Prostate gland (tissue), 2 donors: ENCODE data around the gene GDF11. TPM values are rescaled to one million over a fixed set of nuclear protein-coding genes. Genes with fewer than 3 reads are reported as not detected.

Experiments
- DNase-seq: peaks from one replicate; pipeline ENCODE4 v3.0.0-alpha.2; 2019; ENCODE audit warnings: low spot score
- H3K27ac ChIP-seq, 2 donors: fragments of 200-600 bp; sonication (generic); 2 replicates each; pipeline ENCODE4 v1.5.1; 2017 to 2019
- H3K27me3 ChIP-seq: fragments of 200-600 bp; sonication (generic); replicated peaks from 2 replicates; pipeline ENCODE4 v1.5.1; 2019; ENCODE audit not compliant: insufficient read depth
- H3K36me3 ChIP-seq, 2 donors: fragments of 200-600 bp; sonication (generic); 1 replicate in 1 of 2; 2 replicates in 1 of 2; pipeline versions ENCODE4 v1.5.1 to v1.8.1; 2017 to 2019
- H3K4me1 ChIP-seq: fragments of 200-600 bp; sonication (generic); replicated peaks from 2 replicates; pipeline ENCODE4 v1.5.1; 2019
- H3K4me3 ChIP-seq, 2 donors: fragments of 200-600 bp; sonication (generic); 2 replicates each; pipeline ENCODE4 v1.5.1; 2017 to 2019
- H3K9me3 ChIP-seq: fragments of 200-600 bp; sonication (generic); 2 replicates; pipeline ENCODE4 v1.5.1; 2017
- POLR2A ChIP-seq: fragments of 450-650 bp; IDR thresholded peaks from one replicate; pipeline ENCODE4 v1.6.1; 2016; ENCODE audit warnings: antibody characterized with exemption, mild to moderate bottlenecking
- POLR2AphosphoS5 ChIP-seq: sonication (generic); formaldehyde crosslinking; IDR thresholded peaks from one replicate; pipeline ENCODE4 v1.6.1; 2017; ENCODE audit warnings: antibody characterized with exemption
- WGBS: methylation state at CpG from one replicate; pipeline ENCODE4 v1.1.5; 2018; 5-methylcytosine and 5-hydroxymethylcytosine counted together
- intact Hi-C: fragments of 100-400 bp; cut with DNase I; formaldehyde crosslinking; loops from one replicate; pipeline ENCODE4 v1.14.2; 2022
- total RNA-seq, 2 donors: library from RNA; depleted of rRNA; stranded (reverse); fragments of >200 nt; gene quantifications; one replicate each; pipeline ENCODE4 v1.1.0, GENCODE V29; 2016
- TF ChIP-seq, protein P1 (sequence below), 4 experiments: fragments of 200-600 bp in 2 of 4; fragments of 450-650 bp in 2 of 4; sonication (generic) in 2 of 4; IDR thresholded peaks; 1 replicate in 3 of 4; 2 replicates in 1 of 4; pipeline ENCODE4 v1.5.1; 2016 to 2019; ENCODE audit warnings: antibody characterized with exemption in 4 of 4, mild to moderate bottlenecking in 2 of 4, moderate library complexity in 2 of 4

The GDF11 gene
- total RNA-seq, 2 donors from 2014 or later = 4.1 to 10.3 TPM

DNA sequence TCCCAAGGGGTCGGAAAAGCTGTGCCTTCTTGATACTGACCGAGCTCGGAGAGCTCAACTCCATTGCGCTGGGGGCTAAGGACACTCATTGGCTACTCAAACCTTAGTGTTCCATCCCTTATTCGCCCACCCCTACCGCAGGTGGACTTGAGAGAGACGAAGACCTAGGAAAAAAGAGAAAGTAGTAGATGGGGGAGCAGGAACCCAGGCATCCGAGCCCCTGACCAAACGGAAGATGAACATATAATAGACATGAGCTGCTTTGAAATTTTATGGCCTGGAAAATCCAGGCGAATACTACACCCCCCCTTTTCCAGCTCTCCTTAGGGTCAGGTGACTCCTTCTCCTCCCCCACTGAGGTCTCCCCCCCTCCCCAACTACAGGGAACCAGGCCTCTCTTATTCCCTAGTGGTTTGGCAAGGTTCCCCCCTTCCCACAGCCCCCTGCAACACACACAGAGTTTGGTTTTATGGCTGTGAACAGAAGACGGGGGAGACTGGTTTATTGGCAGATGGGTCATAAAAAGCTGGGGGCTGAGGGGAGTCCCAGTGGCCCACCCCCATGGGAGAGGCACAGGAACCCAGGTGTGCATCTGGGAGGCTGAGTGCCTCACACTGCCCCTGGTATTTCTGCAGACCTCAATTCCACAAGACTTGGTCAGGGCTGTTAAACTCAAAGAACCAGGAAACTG lies 1.6 kb downstream of the GDF11 start:
- no peak for DNase-seq
- TF ChIP-seq, protein P1, sequence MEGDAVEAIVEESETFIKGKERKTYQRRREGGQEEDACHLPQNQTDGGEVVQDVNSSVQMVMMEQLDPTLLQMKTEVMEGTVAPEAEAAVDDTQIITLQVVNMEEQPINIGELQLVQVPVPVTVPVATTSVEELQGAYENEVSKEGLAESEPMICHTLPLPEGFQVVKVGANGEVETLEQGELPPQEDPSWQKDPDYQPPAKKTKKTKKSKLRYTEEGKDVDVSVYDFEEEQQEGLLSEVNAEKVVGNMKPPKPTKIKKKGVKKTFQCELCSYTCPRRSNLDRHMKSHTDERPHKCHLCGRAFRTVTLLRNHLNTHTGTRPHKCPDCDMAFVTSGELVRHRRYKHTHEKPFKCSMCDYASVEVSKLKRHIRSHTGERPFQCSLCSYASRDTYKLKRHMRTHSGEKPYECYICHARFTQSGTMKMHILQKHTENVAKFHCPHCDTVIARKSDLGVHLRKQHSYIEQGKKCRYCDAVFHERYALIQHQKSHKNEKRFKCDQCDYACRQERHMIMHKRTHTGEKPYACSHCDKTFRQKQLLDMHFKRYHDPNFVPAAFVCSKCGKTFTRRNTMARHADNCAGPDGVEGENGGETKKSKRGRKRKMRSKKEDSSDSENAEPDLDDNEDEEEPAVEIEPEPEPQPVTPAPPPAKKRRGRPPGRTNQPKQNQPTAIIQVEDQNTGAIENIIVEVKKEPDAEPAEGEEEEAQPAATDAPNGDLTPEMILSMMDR (IDR thresholded peaks at IDR 0.05) = no peak
- TF ChIP-seq POLR2AphosphoS5 = no peak
- TF ChIP-seq POLR2A = no peak
- no peaks in the 10 kb centered on the region for H3K27me3 ChIP-seq
- H3K27ac ChIP-seq = peak overlapping the region; percentile 68 to 72
- peak overlapping the region; percentile 48 to 50 for H3K4me3 ChIP-seq
- no peaks in the 10 kb centered on the region for H3K36me3 ChIP-seq
- WGBS = 10% methylated on average over 11 of the region's 11 CpGs
- peaks cover 4% of the 10 kb centered on the region for H3K4me1 ChIP-seq
- intact Hi-C loops = no loop called here
- no peaks in the 10 kb centered on the region for H3K9me3 ChIP-seq

DNA sequence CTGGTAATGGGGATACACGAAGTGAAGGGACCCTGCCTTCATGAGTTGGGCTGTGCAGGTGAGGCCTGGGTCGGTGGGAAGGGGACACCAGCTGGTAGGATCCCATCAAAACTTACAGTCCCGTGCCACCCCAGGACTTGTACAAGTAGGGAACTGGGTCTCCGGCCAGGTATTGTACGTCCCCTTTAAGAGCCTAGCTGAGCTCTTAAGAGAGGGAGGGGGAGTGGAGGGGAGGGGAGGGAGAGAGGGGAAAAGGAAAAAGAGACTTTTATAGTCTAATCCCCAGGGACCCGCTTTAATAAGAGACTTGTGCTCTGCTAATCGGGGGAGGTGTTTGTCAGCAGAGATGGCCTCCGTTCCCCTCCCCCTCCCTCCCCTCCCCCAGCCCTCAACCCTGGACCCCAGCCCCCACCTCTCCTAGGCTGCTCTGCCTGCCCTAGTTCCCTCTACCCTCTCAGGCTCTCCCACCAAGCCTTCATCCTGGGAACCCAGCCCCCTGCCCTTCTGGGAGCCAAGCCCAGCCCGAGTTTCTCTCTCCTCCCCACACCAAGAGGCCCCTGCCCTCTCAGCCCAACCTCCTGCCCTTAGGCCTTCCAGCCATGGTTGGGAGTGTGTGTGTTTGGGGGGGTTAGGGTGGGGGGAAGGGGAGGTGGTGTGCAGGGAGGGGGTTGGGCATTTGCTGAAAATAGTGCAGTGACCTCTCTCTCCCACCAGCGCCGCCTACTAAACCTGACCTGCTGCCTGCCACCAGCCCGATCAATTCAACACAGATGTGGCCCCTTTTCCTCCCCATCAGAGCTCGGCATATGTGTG lies 2.6 kb downstream of the GDF11 start:
- 11% methylated on average over 13 of the region's 13 CpGs for WGBS
- intact Hi-C loops = no loop called here
- no peak for TF ChIP-seq POLR2A
- TF ChIP-seq POLR2AphosphoS5 = no peak
- TF ChIP-seq, protein P1 (IDR thresholded peaks at IDR 0.05) = no peak
- Histone ChIP-seq H3K9me3 (no peaks in the 10 kb centered on the region), H3K4me3 (no peak overlapping the region), H3K36me3 (no peaks in the 10 kb centered on the region), H3K4me1 (peaks cover 4% of the 10 kb centered on the region), H3K27me3 (no peaks in the 10 kb centered on the region), H3K27ac (peak overlapping the region; percentile 68 to 72)
- no peak for DNase-seq

DNA sequence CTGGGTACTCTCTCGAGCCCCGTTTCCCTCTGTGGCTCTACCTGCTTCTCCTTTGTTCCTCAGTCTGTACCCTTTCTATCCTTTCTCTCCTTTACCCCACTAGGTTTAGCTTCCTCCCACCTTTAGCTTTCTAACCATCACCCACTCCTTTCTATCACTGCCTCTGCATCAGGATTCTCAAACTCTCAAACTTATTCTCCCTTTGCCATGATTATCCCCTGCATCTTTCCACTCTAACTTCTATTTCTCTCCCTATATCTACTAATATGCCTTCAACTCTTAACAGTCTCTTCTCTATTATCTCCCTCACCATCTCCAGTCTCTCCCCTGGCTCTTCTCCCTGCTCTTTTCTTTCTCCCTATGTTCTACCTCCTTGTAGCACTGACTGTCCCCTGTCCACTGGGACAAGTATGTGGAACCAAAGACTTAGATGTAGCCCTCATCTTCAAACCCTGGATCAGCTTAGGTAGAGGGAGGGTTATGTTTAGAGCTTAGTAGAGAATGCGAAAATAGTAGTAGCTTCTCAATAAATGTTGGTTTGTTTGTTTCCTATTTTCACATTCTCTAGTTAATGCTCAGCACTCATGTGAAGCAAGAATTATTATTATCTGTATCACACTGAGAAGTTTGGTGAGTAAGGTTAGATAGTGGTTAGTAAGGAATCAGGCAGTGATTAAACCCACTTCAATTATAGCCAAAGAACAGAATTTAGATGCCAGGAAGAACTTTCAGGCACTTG lies 3.4 kb downstream of the GDF11 start:
- intact Hi-C loops = no loop called here
- no peak for DNase-seq
- Histone ChIP-seq H3K27me3 (no peaks in the 10 kb centered on the region), H3K27ac (peak overlapping the region; percentile 68 to 72), H3K4me3 (no peak overlapping the region), H3K9me3 (no peaks in the 10 kb centered on the region), H3K36me3 (no peaks in the 10 kb centered on the region), H3K4me1 (peaks cover 4% of the 10 kb centered on the region)
- TF ChIP-seq POLR2AphosphoS5 = no peak
- TF ChIP-seq, protein P1 (IDR thresholded peaks at IDR 0.05) = no peak
- TF ChIP-seq POLR2A = no peak
- 41% methylated on average over 3 of the region's 3 CpGs for WGBS

DNA sequence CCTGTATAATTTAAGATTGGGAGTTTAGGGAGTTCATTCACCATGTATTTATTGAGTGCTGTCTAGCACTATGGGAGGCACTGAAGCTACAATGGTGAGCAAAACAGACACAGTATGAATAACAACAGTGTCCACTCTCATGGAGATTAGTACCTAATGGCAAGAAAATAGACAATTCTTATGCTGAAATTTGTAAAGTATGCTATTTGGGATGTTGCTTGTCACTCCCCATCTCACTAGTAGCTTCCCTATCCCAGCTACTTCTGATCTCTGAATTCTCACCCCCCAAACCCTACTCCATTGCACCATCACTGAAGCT lies 4.0 kb downstream of the GDF11 start:
- Histone ChIP-seq H3K9me3 (no peaks in the 10 kb centered on the region), H3K4me3 (no peak overlapping the region), H3K36me3 (no peaks in the 10 kb centered on the region), H3K27me3 (no peaks in the 10 kb centered on the region), H3K4me1 (peaks cover 4% of the 10 kb centered on the region), H3K27ac (no peak overlapping the region)
- no peak for DNase-seq
- intact Hi-C loops = no loop called here
- TF ChIP-seq, protein P1 (IDR thresholded peaks at IDR 0.05) = no peak
- TF ChIP-seq POLR2A (no peak), POLR2AphosphoS5 (no peak)
